ENCODE measurements around the gene RAPGEF4.

RAPGEF4 gene

GRCh38 chr2:172823261-172823850 is 87.7 kb downstream of the RAPGEF4 start:
- ChIA-PET POLR2A (ENCODE audit: low non-redundant PET) (no interaction called here), CTCF (no interaction called here)
- TF ChIP-seq CTCF (conservative IDR thresholded peaks at IDR 0.05; ENCODE audit: low read depth), result no peak
- DNase-seq (ENCODE audit: low spot score), result no peak
- H3K27ac ChIP-seq, result no peak overlapping the region

GRCh38 chr2:172826522-172826921 is 90.9 kb downstream of the RAPGEF4 start:
- ChIA-PET CTCF (interaction anchor here (1.0 kb wide), 1 partner anchor 20 kb away, joined by 5 read pairs; no protein-coding TSS in a partner anchor), POLR2A (ENCODE audit: low non-redundant PET) (no interaction called here)
- no peak for TF ChIP-seq CTCF (conservative IDR thresholded peaks at IDR 0.05; ENCODE audit: low read depth)
- DNase-seq (ENCODE audit: low spot score), result no peak
- no peak overlapping the region for H3K27ac ChIP-seq

- POLR2A ChIA-PET (ENCODE audit: low non-redundant PET), result no interaction called here
- no peak overlapping the region for H3K27ac ChIP-seq
- DNase-seq (ENCODE audit: low spot score), result peak; percentile 8
- CTCF ChIA-PET, result interaction anchor here (0.5 to 1.0 kb wide), 3 partner anchors 13 to 144 kb away, joined by 3 to 4 read pairs (median 3); no protein-coding TSS in a partner anchor
- TF ChIP-seq CTCF (conservative IDR thresholded peaks at IDR 0.05; ENCODE audit: low read depth), result no peak
Observed at GRCh38 chr2:172829229-172829628, 93.6 kb downstream of the RAPGEF4 start.

- POLR2A ChIA-PET (ENCODE audit: low non-redundant PET), result no interaction called here
- no peak for TF ChIP-seq CTCF (conservative IDR thresholded peaks at IDR 0.05; ENCODE audit: low read depth)
- H3K27ac ChIP-seq, result no peak overlapping the region
- no peak for DNase-seq (ENCODE audit: low spot score)
- CTCF ChIA-PET, result interaction anchor here (1.0 kb wide), 1 partner anchor 101 kb away, joined by 4 read pairs; no protein-coding TSS in a partner anchor
Observed at GRCh38 chr2:172830482-172830881, 94.8 kb downstream of the RAPGEF4 start.

GRCh38 chr2:172833898-172834297 is 98.3 kb downstream of the RAPGEF4 start:
- DNase-seq (ENCODE audit: low spot score), result no peak
- no peak for TF ChIP-seq CTCF (conservative IDR thresholded peaks at IDR 0.05; ENCODE audit: low read depth)

GRCh38 chr2:172834881-172835280 is 99.2 kb downstream of the RAPGEF4 start:
- no peak for TF ChIP-seq CTCF (conservative IDR thresholded peaks at IDR 0.05; ENCODE audit: low read depth)
- no peak for DNase-seq (ENCODE audit: low spot score)
- POLR2A ChIA-PET (ENCODE audit: low non-redundant PET), result no interaction called here
- CTCF ChIA-PET, result interaction anchor here (0.6 kb wide), 1 partner anchor 99 kb away, joined by 3 read pairs; no protein-coding TSS in a partner anchor
- no peak overlapping the region for H3K27ac ChIP-seq

More at GRCh38 chr2:172833898-172834297, 98.3 kb downstream of the RAPGEF4 start:
- CTCF ChIA-PET, result no interaction called here
- H3K27ac ChIP-seq, result no peak overlapping the region
- POLR2A ChIA-PET (ENCODE audit: low non-redundant PET), result no interaction called here
